Adipocyte (in vitro differentiated cells): ENCODE results near the gene GPR161.

Experiments used
- DNase-seq: peaks from one replicate; pipeline ENCODE4 v3.0.0-alpha.2; 2015; ENCODE audit warnings: low read depth
- H3K27me3 ChIP-seq: replicated peaks from 2 replicates; pipeline ENCODE4 v1.7.0; 2013; ENCODE audit warnings: mild to moderate bottlenecking, low read length, moderate library complexity; ENCODE audit not compliant: control insufficient read depth, insufficient read depth
- H3K36me3 ChIP-seq: 2 replicates; pipeline ENCODE4 v1.7.0; 2013; ENCODE audit warnings: low read length, mild to moderate bottlenecking, moderate library complexity; ENCODE audit not compliant: control insufficient read depth, insufficient read depth, severe bottlenecking
- H3K4me1 ChIP-seq: 2 replicates; pipeline ENCODE4 v1.7.0; 2013; ENCODE audit warnings: mild to moderate bottlenecking, low read length, moderate library complexity; ENCODE audit not compliant: control insufficient read depth, insufficient read depth
- H3K4me3 ChIP-seq: 2 replicates; pipeline ENCODE4 v1.7.0; 2013; ENCODE audit warnings: mild to moderate bottlenecking, low read length, moderate library complexity
- H3K9ac ChIP-seq: 2 replicates; pipeline ENCODE4 v1.7.0; 2013; ENCODE audit warnings: mild to moderate bottlenecking, low read length, moderate library complexity
- H3K9me3 ChIP-seq: 2 replicates; pipeline ENCODE4 v1.7.0; 2013; ENCODE audit warnings: mild to moderate bottlenecking, low read length, moderate library complexity; ENCODE audit not compliant: control insufficient read depth

Gene GPR161

GRCh38 chr1:168104535-168104934 is 32.2 kb downstream of the GPR161 start:
- Histone ChIP-seq H3K9me3 (no peaks in the 10 kb centered on the region), H3K36me3 (no peaks in the 10 kb centered on the region), H3K9ac (no peak overlapping the region), H3K27me3 (no peaks in the 10 kb centered on the region), H3K4me3 (no peak overlapping the region), H3K4me1 (no peaks in the 10 kb centered on the region)
- no peak for DNase-seq

GRCh38 chr1:168102487-168102886 is 34.2 kb downstream of the GPR161 start:
- no peaks in the 10 kb centered on the region for H3K4me1 ChIP-seq
- H3K9me3 ChIP-seq: no peaks in the 10 kb centered on the region
- no peak for DNase-seq
- no peaks in the 10 kb centered on the region for H3K27me3 ChIP-seq
- no peak overlapping the region for H3K9ac ChIP-seq
- H3K36me3 ChIP-seq: no peaks in the 10 kb centered on the region
- H3K4me3 ChIP-seq: no peak overlapping the region

- DNase-seq: no peak
- Histone ChIP-seq H3K4me3 (no peak overlapping the region), H3K36me3 (no peaks in the 10 kb centered on the region), H3K4me1 (no peaks in the 10 kb centered on the region), H3K9me3 (no peaks in the 10 kb centered on the region), H3K9ac (no peak overlapping the region), H3K27me3 (no peaks in the 10 kb centered on the region)
Observed at GRCh38 chr1:168101336-168101735, 35.4 kb downstream of the GPR161 start.

- H3K4me1 ChIP-seq: no peaks in the 10 kb centered on the region
Observed at GRCh38 chr1:168100315-168101002, 36.3 kb downstream of the GPR161 start.

GRCh38 chr1:168099337-168099801 is 37.4 kb downstream of the GPR161 start:
- Histone ChIP-seq H3K9me3 (no peaks in the 10 kb centered on the region), H3K4me1 (no peaks in the 10 kb centered on the region), H3K36me3 (no peaks in the 10 kb centered on the region), H3K4me3 (no peak overlapping the region), H3K27me3 (no peaks in the 10 kb centered on the region), H3K9ac (no peak overlapping the region)
- no peak for DNase-seq

More at GRCh38 chr1:168100315-168101002, 36.3 kb downstream of the GPR161 start:
- Histone ChIP-seq H3K4me3 (no peak overlapping the region), H3K9ac (no peak overlapping the region), H3K9me3 (no peaks in the 10 kb centered on the region), H3K27me3 (no peaks in the 10 kb centered on the region), H3K36me3 (no peaks in the 10 kb centered on the region)
- DNase-seq: no peak

GRCh38 chr1:168098534-168099320 is 38.0 kb downstream of the GPR161 start:
- Histone ChIP-seq H3K9ac (no peak overlapping the region), H3K36me3 (no peaks in the 10 kb centered on the region)

GRCh38 chr1:168097921-168098528 is 38.7 kb downstream of the GPR161 start:
- H3K4me3 ChIP-seq: no peak overlapping the region
- no peaks in the 10 kb centered on the region for H3K27me3 ChIP-seq
- no peaks in the 10 kb centered on the region for H3K4me1 ChIP-seq
- H3K36me3 ChIP-seq: no peaks in the 10 kb centered on the region
- H3K9ac ChIP-seq: no peak overlapping the region
- no peak for DNase-seq
- H3K9me3 ChIP-seq: no peaks in the 10 kb centered on the region

More at GRCh38 chr1:168098534-168099320, 38.0 kb downstream of the GPR161 start:
- DNase-seq: no peak
- no peak overlapping the region for H3K4me3 ChIP-seq
- H3K9me3 ChIP-seq: no peaks in the 10 kb centered on the region
- H3K27me3 ChIP-seq: no peaks in the 10 kb centered on the region
- no peaks in the 10 kb centered on the region for H3K4me1 ChIP-seq

GRCh38 chr1:168096296-168097165 is 40.2 kb downstream of the GPR161 start:
- Histone ChIP-seq H3K27me3 (no peaks in the 10 kb centered on the region), H3K36me3 (no peaks in the 10 kb centered on the region), H3K9me3 (no peaks in the 10 kb centered on the region), H3K4me3 (no peak overlapping the region), H3K4me1 (no peaks in the 10 kb centered on the region), H3K9ac (no peak overlapping the region)
- DNase-seq: no peak

GRCh38 chr1:168095476-168095875 is 41.3 kb downstream of the GPR161 start:
- Histone ChIP-seq H3K27me3 (no peaks in the 10 kb centered on the region), H3K9ac (no peak overlapping the region), H3K36me3 (no peaks in the 10 kb centered on the region), H3K4me1 (no peaks in the 10 kb centered on the region), H3K4me3 (no peak overlapping the region), H3K9me3 (no peaks in the 10 kb centered on the region)
- DNase-seq: no peak

GRCh38 chr1:168093616-168094015 is 43.1 kb downstream of the GPR161 start:
- H3K36me3 ChIP-seq: no peaks in the 10 kb centered on the region
- DNase-seq: no peak
- H3K27me3 ChIP-seq: no peaks in the 10 kb centered on the region

More at GRCh38 chr1:168093616-168094015, 43.1 kb downstream of the GPR161 start:
- Histone ChIP-seq H3K9ac (no peak overlapping the region), H3K4me3 (no peak overlapping the region), H3K9me3 (no peaks in the 10 kb centered on the region), H3K4me1 (no peaks in the 10 kb centered on the region)
